DMS114 treated with DMSO at 0.1 percent for 48 hours (cell line): ENCODE results near the gene WHRN.

ENCODE experiments used
- DNase-seq: peaks from one replicate; lab custom pipeline; 2025; ENCODE audit not compliant: unreplicated experiment; lab: John Stamatoyannopoulos, UW

Gene WHRN

GRCh38 chr9:114425126-114425525 lies 80.1 kb downstream of the WHRN start:
- DNase-seq, result no peak

DNA sequence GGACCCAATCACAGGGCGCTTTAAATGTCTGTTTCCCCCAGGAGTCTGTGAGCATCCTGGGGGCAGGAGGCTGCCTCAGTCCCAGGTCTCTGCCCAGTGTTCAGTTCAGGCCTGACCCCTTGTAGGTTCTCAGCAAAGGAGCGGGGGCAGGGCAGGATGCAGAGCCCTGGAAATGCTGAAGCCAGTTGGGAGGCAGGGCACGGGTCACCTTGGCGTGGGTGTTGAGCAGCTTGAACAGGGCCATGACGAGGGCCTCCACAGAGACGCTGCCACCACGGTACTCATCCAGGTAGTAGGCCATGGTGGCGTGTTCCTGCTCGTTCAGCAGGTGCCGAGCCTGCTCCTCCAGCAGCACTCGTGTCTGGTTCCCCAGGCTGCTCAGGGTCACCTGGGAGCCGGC lies 81.1 kb downstream of the WHRN start:
- no peak for DNase-seq

- no peak for DNase-seq
These were observed 82.1 kb downstream of the WHRN start for GRCh38 chr9:114423181-114423580.

DNA sequence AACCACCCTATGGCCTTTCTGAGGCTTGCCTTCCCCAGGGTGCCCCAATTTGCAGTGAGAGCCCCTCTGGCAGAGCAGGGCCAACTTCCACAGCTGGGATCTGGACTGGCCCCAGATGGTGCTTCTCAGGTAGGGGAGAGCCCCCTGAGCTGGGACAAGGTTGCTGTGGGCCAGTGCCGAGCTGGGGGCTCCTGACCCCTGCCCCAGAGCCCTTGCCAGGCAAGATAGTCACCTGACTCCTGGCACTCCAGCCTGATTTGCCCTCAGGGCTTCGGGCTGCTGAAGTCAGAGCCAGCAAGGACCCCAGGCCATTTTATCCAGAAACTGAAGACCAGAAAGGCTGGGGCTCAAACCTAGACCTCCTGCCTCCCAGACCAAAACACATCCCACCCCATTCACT lies 84.1 kb downstream of the WHRN start:
- DNase-seq, result no peak

- no peak for DNase-seq
These were observed 85.5 kb downstream of the WHRN start for GRCh38 chr9:114419796-114420195.

- DNase-seq, result no peak
These were observed 87.2 kb downstream of the WHRN start for GRCh38 chr9:114418053-114418452.

DNA sequence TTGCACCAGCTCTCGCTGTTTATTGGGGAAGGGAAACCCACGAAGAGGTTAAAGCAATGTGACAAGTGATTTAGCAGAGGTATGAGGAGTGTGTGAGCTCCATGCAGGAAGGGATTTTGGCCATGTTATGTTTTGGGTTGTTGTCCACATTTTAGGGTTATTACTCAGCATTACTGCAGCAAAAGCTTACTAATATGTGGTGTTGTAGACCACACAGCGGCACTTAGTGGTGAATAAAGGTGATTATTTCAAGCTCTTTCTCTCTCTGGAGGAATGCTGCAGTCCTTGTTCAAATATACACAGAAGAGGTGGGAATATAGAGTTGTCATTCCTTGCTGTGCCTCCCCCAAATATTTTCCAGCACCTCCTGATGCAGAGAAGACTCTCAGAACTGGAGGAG lies 87.8 kb downstream of the WHRN start:
- no peak for DNase-seq

- DNase-seq, result no peak
These were observed 88.4 kb downstream of the WHRN start for GRCh38 chr9:114416906-114417305.

DNA sequence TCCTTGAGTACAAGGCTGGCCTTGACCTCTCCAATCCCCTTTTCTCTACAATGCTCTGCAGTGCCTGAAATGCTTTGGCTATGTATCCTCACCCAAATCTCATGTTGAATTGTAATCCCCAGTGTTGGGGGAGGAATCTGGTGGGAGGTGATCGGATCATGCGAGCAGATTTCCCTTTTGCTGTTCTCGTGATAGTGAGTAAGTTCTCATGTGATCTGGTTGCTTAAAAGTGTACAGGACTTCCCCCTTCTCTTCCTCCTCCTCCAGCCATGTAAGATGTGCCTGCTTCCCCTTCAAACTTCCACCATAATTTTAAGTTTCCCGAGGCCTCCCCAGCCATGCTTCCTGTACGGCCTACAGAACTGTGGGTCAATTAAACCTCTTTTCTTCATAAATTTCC lies 89.0 kb downstream of the WHRN start:
- DNase-seq, result no peak

GRCh38 chr9:114414346-114414745 lies 90.9 kb downstream of the WHRN start:
- no peak for DNase-seq

DNA sequence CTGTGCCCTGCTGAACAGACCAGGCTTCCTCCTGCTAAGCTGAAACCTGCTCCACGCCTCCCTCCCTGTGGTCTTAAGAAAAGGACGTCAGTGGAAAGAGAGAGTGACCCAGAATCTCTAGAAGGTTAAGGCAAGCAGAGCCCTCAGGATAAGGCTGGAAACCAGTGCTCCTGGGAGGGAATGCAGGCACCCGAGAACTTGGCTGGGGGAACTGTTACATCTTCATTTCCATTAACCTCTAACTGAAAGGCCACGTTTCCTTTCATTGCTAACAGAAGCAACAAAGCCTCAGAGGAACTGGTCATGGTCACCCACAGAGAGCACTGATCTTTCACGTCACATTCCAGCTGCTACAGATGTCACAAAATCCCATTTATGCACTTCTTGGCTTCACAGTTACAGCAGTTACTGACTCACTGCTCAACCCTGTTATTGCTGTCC lies 91.4 kb downstream of the WHRN start:
- DNase-seq, result no peak

GRCh38 chr9:114412048-114412683 lies 93.1 kb downstream of the WHRN start:
- no peak for DNase-seq

DNA sequence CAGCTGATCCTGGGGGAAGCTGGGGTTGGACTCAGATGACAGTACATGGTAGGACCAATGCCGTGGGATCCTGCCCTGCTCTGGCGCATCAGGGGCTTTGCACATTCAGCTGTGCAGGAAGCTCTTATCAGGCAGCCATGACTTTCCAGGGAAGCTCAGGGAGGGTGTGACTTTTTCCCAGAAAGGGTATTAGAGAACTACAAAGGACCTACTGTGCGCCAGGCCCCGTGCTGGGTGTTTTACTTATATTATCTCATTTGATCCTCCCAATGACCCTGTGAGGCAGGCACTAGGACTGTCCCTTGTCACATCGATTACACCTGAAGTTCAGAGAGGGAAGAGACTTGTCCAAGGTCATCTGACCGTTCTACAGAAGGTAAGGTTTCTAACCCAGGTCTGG lies 93.8 kb downstream of the WHRN start:
- no peak for DNase-seq

DNA sequence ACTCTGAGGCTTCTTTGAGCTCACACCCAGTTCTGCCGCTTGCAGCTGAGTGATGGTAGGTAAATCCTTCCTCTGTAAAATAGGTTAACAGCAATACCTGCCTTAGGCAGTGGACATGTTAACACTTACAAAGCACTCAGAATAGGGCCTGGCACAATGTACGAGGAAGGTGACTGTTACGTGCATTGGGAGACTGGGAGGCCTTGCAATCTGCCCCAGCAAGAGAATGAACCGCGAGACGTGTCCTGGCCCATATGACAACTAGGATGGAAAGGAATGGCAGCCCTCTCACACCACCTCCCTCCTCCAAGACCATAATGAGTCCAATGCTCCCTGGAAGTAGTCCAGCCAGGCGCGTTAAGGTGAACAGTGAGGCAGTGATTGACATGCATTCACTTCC lies 94.4 kb downstream of the WHRN start:
- no peak for DNase-seq

- no peak for DNase-seq
These were observed 95.4 kb downstream of the WHRN start for GRCh38 chr9:114409842-114410241.

DNA sequence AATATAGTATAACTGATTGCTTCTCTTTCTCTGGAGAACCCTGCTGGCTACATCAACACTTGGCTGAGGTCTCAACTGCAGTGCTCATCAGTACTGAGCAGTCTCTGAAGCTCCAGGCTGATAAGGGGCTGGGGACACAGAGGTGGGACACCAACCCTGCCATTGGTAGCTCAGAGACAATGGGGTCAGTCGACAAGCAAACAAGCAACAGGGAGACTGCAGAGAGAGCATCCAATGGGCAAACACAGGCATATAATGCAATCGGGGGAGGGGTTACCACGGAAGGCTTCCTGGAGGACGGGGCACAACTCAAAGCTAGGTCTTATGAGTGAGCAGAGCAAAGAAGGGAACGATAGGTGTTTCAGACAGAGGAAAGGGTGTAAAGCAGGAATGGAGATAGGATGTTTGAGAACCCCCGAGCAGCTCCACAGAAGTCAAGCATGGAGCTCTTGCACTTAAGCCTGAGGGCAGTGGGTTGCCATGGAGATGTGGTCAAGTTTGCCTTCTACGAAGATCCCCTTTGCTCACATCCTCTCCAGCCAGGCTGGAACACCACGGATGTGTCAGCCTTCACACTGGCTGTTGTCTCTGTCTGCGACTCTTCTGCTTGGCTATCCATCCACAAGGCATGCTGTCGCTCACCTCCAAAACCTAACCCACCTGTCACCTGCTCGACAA lies 96.0 kb downstream of the WHRN start:
- DNase-seq, result no peak

DNA sequence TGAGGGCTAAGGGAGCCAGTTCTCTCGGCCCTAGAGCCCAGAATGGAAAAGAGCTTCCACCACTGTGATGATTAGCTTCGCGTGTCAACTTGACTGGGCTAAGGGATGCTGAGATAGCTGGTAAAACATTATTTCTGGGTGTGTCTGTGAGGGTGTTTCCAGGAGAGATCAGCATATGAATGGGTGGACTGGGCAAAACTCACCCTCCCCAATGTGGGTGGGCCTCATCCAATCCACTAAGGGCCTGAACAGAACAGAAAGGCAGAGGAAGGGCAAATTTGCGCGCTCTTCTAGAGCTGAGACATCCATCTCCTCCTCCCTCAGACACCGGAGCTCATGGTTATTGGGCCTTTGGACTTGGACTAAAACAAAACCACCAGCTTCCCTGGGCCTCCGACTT lies 96.6 kb downstream of the WHRN start:
- no peak for DNase-seq

- no peak for DNase-seq
These were observed 97.4 kb downstream of the WHRN start for GRCh38 chr9:114407889-114408288.

GRCh38 chr9:114406441-114406840 lies 98.8 kb downstream of the WHRN start:
- DNase-seq, result no peak

DNA sequence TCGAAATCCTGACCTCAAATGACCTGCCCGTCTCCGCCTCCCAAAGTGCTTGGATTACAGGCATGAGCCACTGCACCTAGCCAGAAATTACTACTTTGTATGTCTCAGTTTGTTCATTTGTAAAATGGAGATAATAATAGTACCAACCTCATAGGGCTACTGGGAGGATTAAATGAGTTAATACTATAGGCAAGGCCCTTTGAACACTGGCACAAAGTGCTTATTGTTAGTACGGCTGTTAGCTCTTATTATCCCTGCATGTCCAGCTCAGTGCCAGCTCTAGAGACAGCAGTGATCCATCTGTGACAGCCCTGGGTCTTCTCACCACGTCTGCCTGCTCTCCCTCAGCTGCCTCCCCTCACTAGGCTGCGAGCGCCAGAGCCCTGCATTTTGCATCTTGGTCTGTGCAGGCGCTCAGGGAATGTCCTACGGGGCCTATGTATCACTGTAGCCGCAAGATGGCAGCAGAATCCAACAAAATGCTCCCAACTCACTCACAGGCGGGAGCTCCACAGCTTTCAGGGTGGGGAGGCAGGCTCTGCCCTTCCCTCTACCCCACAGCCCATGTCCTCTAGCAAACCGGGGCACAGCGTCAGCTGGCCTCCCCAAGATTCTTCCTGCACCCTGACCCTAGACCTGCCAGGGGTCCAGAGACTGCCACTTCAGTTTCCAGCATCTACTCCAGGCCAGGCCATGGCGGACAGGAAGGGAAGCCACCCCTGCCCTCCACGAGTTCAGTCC lies 99.8 kb downstream of the WHRN start:
- DNase-seq, result peak; percentile 54

DNA sequence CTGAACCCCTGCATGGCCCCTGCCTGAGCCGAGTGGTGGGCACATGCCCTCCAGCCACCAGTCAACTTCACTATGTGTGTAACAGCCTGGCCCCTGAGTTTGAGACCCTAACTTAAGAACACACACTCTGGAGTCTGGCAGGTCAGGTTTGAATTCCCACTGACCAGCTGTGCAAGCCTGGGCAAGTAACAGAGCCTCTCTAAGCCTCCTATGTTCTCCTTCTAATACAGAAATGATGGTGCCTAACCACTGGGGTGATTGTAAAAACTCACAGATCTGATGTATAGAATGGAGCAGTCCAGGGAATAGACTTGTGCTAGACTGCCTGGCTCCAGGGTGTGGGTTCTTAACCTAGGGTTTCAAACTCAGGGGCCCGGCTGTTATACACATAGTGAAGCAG lies 100.7 kb downstream of the WHRN start:
- no peak for DNase-seq

DNA sequence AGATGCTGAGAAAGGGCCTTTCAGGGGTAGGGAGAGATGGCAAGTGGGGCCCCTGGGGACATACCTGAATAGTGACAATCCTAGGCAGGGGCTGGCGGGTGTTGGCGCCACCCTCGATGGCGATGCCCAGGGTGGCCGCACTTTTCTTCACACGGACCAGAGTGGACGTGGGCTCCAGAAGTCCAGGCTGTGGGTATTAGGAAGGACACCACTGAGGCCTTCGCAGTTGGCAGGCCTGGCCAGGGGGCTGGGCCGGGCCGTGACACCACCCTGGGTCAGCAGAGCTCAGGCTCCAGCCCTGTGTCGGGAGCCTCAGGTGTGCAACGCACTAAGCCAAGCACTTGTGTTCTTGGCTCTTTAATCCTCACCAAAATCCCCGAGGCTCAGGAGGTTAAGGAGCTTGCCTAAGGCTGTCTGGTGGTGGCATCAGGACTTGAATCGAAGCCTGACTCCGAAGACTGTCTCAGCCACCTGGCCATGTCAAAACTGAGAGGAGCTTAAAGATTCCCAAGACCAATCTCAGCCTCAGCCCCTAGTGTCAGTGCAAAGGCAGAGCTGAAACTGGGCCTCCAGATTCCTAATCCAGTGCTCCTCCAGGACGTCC lies 102.0 kb downstream of the WHRN start:
- no peak for DNase-seq
